GM21576 (cell line): ENCODE measurements around the gene CEP78.
A peak's percentile ranks its signal among the peaks of the same experiment; 100 is the strongest.
"Not testable (repeated sequence)": the region's sequence is repeated elsewhere in the genome, so short reads cannot be mapped to it uniquely, and the experiment has no call there.

Source experiments
- ATAC-seq: cut with Tn5 transposase; IDR thresholded peaks from one replicate; pipeline ENCODE4 v1.9.1; 2021; ENCODE audit warnings: mild to moderate bottlenecking, moderate library complexity; ENCODE audit not compliant: unreplicated experiment

CEP78 gene

GRCh38 chr9:78235762-78236550 is at the start of gene CEP78:
CEP78 (plus strand) TSS chr9:78236075; CDS start chr9:78236351, 276 bp downstream.
- peak; percentile 97 for ATAC-seq

- ATAC-seq: no peak
Observed at GRCh38 chr9:78187763-78188484, 48.0 kb upstream of the CEP78 start.

- no peak for ATAC-seq
Observed at GRCh38 chr9:78188594-78188993, 47.3 kb upstream of the CEP78 start.

GRCh38 chr9:78189001-78189400 is 46.9 kb upstream of the CEP78 start:
- ATAC-seq: no peak

- no peak for ATAC-seq
Observed at GRCh38 chr9:78189461-78189860, 46.4 kb upstream of the CEP78 start.

- no peak for ATAC-seq
Observed at GRCh38 chr9:78191931-78192330, 43.9 kb upstream of the CEP78 start.

- ATAC-seq: peak; percentile 54
Observed at GRCh38 chr9:78196258-78196657, 39.6 kb upstream of the CEP78 start.

- ATAC-seq: peak; percentile 90
Observed at GRCh38 chr9:78201158-78201777, 34.6 kb upstream of the CEP78 start.

GRCh38 chr9:78207319-78207718 is 28.6 kb upstream of the CEP78 start:
- no peak for ATAC-seq

GRCh38 chr9:78207901-78208300 is 28.0 kb upstream of the CEP78 start:
- no peak for ATAC-seq

- no peak for ATAC-seq
Observed at GRCh38 chr9:78209127-78209526, 26.7 kb upstream of the CEP78 start.

- peak; percentile 70 for ATAC-seq
Observed at GRCh38 chr9:78210841-78211301, 25.0 kb upstream of the CEP78 start.

- ATAC-seq: no peak
Observed at GRCh38 chr9:78212868-78213267, 23.0 kb upstream of the CEP78 start.

- ATAC-seq: no peak
Observed at GRCh38 chr9:78213712-78214111, 22.2 kb upstream of the CEP78 start.

- ATAC-seq: no peak
Observed at GRCh38 chr9:78214492-78214891, 21.4 kb upstream of the CEP78 start.

GRCh38 chr9:78215706-78216105 is 20.2 kb upstream of the CEP78 start:
- ATAC-seq: no peak

GRCh38 chr9:78218890-78219289 is 17.0 kb upstream of the CEP78 start:
- ATAC-seq: no peak

GRCh38 chr9:78221425-78221824 is 14.4 kb upstream of the CEP78 start:
- ATAC-seq: no peak

- not testable (repeated sequence) for ATAC-seq
Observed at GRCh38 chr9:78221841-78222240, 14.0 kb upstream of the CEP78 start.

- no peak for ATAC-seq
Observed at GRCh38 chr9:78230761-78231160, 5.1 kb upstream of the CEP78 start.

- ATAC-seq: not testable (repeated sequence)
Observed at GRCh38 chr9:78232471-78232870, 3.4 kb upstream of the CEP78 start.

- ATAC-seq: no peak
Observed at GRCh38 chr9:78234810-78235209, 1.1 kb upstream of the CEP78 start.
